ENCODE results near the gene FURIN. TPM values are rescaled to one million over a fixed set of nuclear protein-coding genes. Genes with fewer than 3 reads are reported as not detected.
A peak's percentile ranks its signal among the peaks of the same experiment; 100 is the strongest.
"Not testable (repeated sequence)": the region's sequence is repeated elsewhere in the genome, so short reads cannot be mapped to it uniquely, and the experiment has no call there.

FURIN gene
- total RNA-seq, 3 donors from 2014 or later, result 162 to 242 (median 189) TPM

GRCh38 chr15:90903733-90904536 lies 35.5 kb downstream of the FURIN start:
- Mint-ChIP-seq H3K36me3 (ENCODE audit: insufficient read depth) (peaks cover 20% of the 10 kb centered on the region), H3K4me3 (peak overlapping the region; percentile 81), H3K4me1 (ENCODE audit: low read depth) (peaks cover 30% of the 10 kb centered on the region), H3K9me3 (no peaks in the 10 kb centered on the region), H3K27me3 (ENCODE audit: low read depth) (no peaks in the 10 kb centered on the region)
- ATAC-seq (no peak), DNase-seq (no peak)

GRCh38 chr15:90904746-90905145 lies 36.4 kb downstream of the FURIN start:
- DNase-seq (no peak), ATAC-seq (no peak)
- Mint-ChIP-seq H3K4me1 (ENCODE audit: low read depth) (peaks cover 30% of the 10 kb centered on the region), H3K9me3 (no peaks in the 10 kb centered on the region), H3K4me3 (no peak overlapping the region), H3K27me3 (ENCODE audit: low read depth) (no peaks in the 10 kb centered on the region), H3K36me3 (ENCODE audit: insufficient read depth) (peaks cover 20% of the 10 kb centered on the region)

GRCh38 chr15:90905306-90906180 lies 37.2 kb downstream of the FURIN start:
- no peaks in the 10 kb centered on the region for H3K27me3 Mint-ChIP-seq (ENCODE audit: low read depth)
- H3K36me3 Mint-ChIP-seq (ENCODE audit: insufficient read depth), result peaks cover 22% of the 10 kb centered on the region
- no peak overlapping the region for H3K4me3 Mint-ChIP-seq
- no peak for ATAC-seq
- no peak for DNase-seq
- no peaks in the 10 kb centered on the region for H3K9me3 Mint-ChIP-seq
- peaks cover 30% of the 10 kb centered on the region for H3K4me1 Mint-ChIP-seq (ENCODE audit: low read depth)

- Mint-ChIP-seq H3K9me3 (no peaks in the 10 kb centered on the region), H3K4me1 (ENCODE audit: low read depth) (peaks cover 27% of the 10 kb centered on the region), H3K27me3 (ENCODE audit: low read depth) (no peaks in the 10 kb centered on the region), H3K4me3 (no peak overlapping the region), H3K36me3 (ENCODE audit: insufficient read depth) (peaks cover 23% of the 10 kb centered on the region)
- no peak for ATAC-seq
- DNase-seq, result no peak
Measured at GRCh38 chr15:90906181-90906849, 37.9 kb downstream of the FURIN start.

- ATAC-seq (no peak), DNase-seq (no peak)
- Mint-ChIP-seq H3K36me3 (ENCODE audit: insufficient read depth) (peaks cover 24% of the 10 kb centered on the region), H3K9me3 (no peaks in the 10 kb centered on the region), H3K27me3 (ENCODE audit: low read depth) (no peaks in the 10 kb centered on the region), H3K4me3 (no peak overlapping the region), H3K4me1 (ENCODE audit: low read depth) (peaks cover 18% of the 10 kb centered on the region)
Measured at GRCh38 chr15:90907051-90907660, 38.8 kb downstream of the FURIN start.

- Mint-ChIP-seq H3K36me3 (ENCODE audit: insufficient read depth) (peaks cover 30% of the 10 kb centered on the region), H3K4me3 (no peak overlapping the region)
- DNase-seq, result no peak
Measured at GRCh38 chr15:90907838-90908507, 39.6 kb downstream of the FURIN start.

GRCh38 chr15:90909449-90909848 lies 41.1 kb downstream of the FURIN start:
- ATAC-seq; H3K9me3 Mint-ChIP-seq; H3K4me3 Mint-ChIP-seq; H3K27me3 Mint-ChIP-seq (ENCODE audit: low read depth); DNase-seq: not testable (repeated sequence)
- peaks cover 11% of the 10 kb centered on the region for H3K4me1 Mint-ChIP-seq (ENCODE audit: low read depth)
- H3K36me3 Mint-ChIP-seq (ENCODE audit: insufficient read depth), result peaks cover 38% of the 10 kb centered on the region

More at GRCh38 chr15:90907838-90908507, 39.6 kb downstream of the FURIN start:
- H3K27me3 Mint-ChIP-seq (ENCODE audit: low read depth), result no peaks in the 10 kb centered on the region
- no peaks in the 10 kb centered on the region for H3K9me3 Mint-ChIP-seq
- ATAC-seq, result no peak
- peaks cover 17% of the 10 kb centered on the region for H3K4me1 Mint-ChIP-seq (ENCODE audit: low read depth)

- no peaks in the 10 kb centered on the region for H3K27me3 Mint-ChIP-seq (ENCODE audit: low read depth)
- DNase-seq (no peak), ATAC-seq (no peak)
- H3K9me3 Mint-ChIP-seq, result no peaks in the 10 kb centered on the region
- peaks cover 40% of the 10 kb centered on the region for H3K36me3 Mint-ChIP-seq (ENCODE audit: insufficient read depth)
- peaks cover 9% of the 10 kb centered on the region for H3K4me1 Mint-ChIP-seq (ENCODE audit: low read depth)
- H3K4me3 Mint-ChIP-seq, result no peak overlapping the region
Measured at GRCh38 chr15:90909976-90910375, 41.6 kb downstream of the FURIN start.

GRCh38 chr15:90910441-90911301 lies 42.3 kb downstream of the FURIN start:
- H3K36me3 Mint-ChIP-seq (ENCODE audit: insufficient read depth), result peaks cover 41% of the 10 kb centered on the region
- DNase-seq (no peak), ATAC-seq (no peak)
- peaks cover 4% of the 10 kb centered on the region for H3K4me1 Mint-ChIP-seq (ENCODE audit: low read depth)
- no peaks in the 10 kb centered on the region for H3K9me3 Mint-ChIP-seq
- no peaks in the 10 kb centered on the region for H3K27me3 Mint-ChIP-seq (ENCODE audit: low read depth)
- no peak overlapping the region for H3K4me3 Mint-ChIP-seq

- Mint-ChIP-seq H3K4me1 (ENCODE audit: low read depth) (no peaks in the 10 kb centered on the region), H3K36me3 (ENCODE audit: insufficient read depth) (peaks cover 35% of the 10 kb centered on the region), H3K4me3 (no peak overlapping the region)
Measured at GRCh38 chr15:90911302-90911623, 42.9 kb downstream of the FURIN start.

GRCh38 chr15:90911906-90912769 lies 43.8 kb downstream of the FURIN start:
- DNase-seq, result no peak
- H3K36me3 Mint-ChIP-seq (ENCODE audit: insufficient read depth), result peaks cover 39% of the 10 kb centered on the region
- H3K27me3 Mint-ChIP-seq (ENCODE audit: low read depth), result no peaks in the 10 kb centered on the region
- no peaks in the 10 kb centered on the region for H3K4me1 Mint-ChIP-seq (ENCODE audit: low read depth)
- no peak overlapping the region for H3K4me3 Mint-ChIP-seq
- H3K9me3 Mint-ChIP-seq, result no peaks in the 10 kb centered on the region
- no peak for ATAC-seq

More at GRCh38 chr15:90911302-90911623, 42.9 kb downstream of the FURIN start:
- ATAC-seq (no peak), DNase-seq (no peak)
- H3K9me3 Mint-ChIP-seq, result no peaks in the 10 kb centered on the region
- H3K27me3 Mint-ChIP-seq (ENCODE audit: low read depth), result no peaks in the 10 kb centered on the region

GRCh38 chr15:90912770-90913075 lies 44.3 kb downstream of the FURIN start:
- H3K4me1 Mint-ChIP-seq (ENCODE audit: low read depth), result no peaks in the 10 kb centered on the region
- DNase-seq (no peak), ATAC-seq (no peak)
- no peaks in the 10 kb centered on the region for H3K27me3 Mint-ChIP-seq (ENCODE audit: low read depth)
- no peak overlapping the region for H3K4me3 Mint-ChIP-seq
- peaks cover 36% of the 10 kb centered on the region for H3K36me3 Mint-ChIP-seq (ENCODE audit: insufficient read depth)
- H3K9me3 Mint-ChIP-seq, result no peaks in the 10 kb centered on the region
